WTC11 (cell line): ENCODE data around the gene MINDY1.

ENCODE experiments used
- ATF3 ChIP-seq: sonication (generic); formaldehyde crosslinking; conservative IDR thresholded peaks from 2 replicates; pipeline ENCODE4 v1.8.1; 2022; ENCODE audit warnings: mild to moderate bottlenecking, missing genetic modification reagents
- CBFB ChIP-seq: sonication (generic); formaldehyde crosslinking; IDR thresholded peaks from 2 replicates; pipeline ENCODE4 v1.8.1; 2022; ENCODE audit warnings: mild to moderate bottlenecking, low read depth, missing genetic modification reagents
- MAX ChIP-seq: sonication (generic); formaldehyde crosslinking; IDR thresholded peaks from 2 replicates; pipeline ENCODE4 v1.8.0; 2022; ENCODE audit warnings: mild to moderate bottlenecking, missing genetic modification reagents
- TCF7 ChIP-seq: sonication (generic); formaldehyde crosslinking; IDR thresholded peaks from 2 replicates; pipeline ENCODE4 v1.8.0; 2022; ENCODE audit warnings: mild to moderate bottlenecking, low read depth, missing genetic modification reagents, moderate library complexity
- ZNF396 ChIP-seq: fragments of 250-450 bp; sonication (Bioruptor Pico); IDR thresholded peaks from 2 replicates; pipeline ENCODE4 v1.8.0; 2021; ENCODE audit warnings: mild to moderate bottlenecking, moderate library complexity, borderline replicate concordance
- TF ChIP-seq, protein P1 (sequence below): fragments of 200-600 bp; IDR thresholded peaks from 2 replicates; pipeline ENCODE4 v1.8.0; 2022; ENCODE audit warnings: antibody characterized with exemption

GRCh38 chr1:151055581-151055980 lies 48.9 kb upstream of the MINDY1 start:
- TF ChIP-seq, protein P1, sequence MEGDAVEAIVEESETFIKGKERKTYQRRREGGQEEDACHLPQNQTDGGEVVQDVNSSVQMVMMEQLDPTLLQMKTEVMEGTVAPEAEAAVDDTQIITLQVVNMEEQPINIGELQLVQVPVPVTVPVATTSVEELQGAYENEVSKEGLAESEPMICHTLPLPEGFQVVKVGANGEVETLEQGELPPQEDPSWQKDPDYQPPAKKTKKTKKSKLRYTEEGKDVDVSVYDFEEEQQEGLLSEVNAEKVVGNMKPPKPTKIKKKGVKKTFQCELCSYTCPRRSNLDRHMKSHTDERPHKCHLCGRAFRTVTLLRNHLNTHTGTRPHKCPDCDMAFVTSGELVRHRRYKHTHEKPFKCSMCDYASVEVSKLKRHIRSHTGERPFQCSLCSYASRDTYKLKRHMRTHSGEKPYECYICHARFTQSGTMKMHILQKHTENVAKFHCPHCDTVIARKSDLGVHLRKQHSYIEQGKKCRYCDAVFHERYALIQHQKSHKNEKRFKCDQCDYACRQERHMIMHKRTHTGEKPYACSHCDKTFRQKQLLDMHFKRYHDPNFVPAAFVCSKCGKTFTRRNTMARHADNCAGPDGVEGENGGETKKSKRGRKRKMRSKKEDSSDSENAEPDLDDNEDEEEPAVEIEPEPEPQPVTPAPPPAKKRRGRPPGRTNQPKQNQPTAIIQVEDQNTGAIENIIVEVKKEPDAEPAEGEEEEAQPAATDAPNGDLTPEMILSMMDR: no peak
- TF ChIP-seq CBFB (no peak), MAX (CRISPR knock-in tag) (no peak), ZNF396 (no peak), ATF3 (CRISPR knock-in tag) (no peak), TCF7 (CRISPR knock-in tag) (no peak)
